ENCODE results near the gene TPCN1.

TPCN1 gene

DNA sequence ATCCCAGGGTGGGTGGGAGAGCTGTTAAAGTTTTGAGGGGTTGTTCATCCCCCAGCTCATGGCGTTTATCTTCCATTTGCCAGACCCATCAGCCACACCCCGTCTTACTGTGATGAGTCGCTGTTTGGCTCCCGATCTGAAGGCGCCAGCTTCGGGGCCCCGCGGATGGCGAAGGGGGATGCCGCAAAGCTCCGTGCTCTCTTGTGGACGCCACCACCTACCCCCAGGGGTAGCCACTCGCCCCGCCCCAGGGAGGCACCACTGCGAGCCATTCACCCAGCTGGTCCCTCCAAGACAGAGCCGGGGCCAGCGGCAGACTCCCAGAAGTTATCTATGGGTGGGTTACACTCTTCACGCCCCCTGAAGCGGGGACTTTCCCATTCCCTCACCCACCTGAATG is 30.0 kb upstream of the TPCN1 start:
- Histone ChIP-seq H3K9me3 (ENCODE audit: severe bottlenecking) (no peaks in the 10 kb centered on the region), H3K36me3 (peaks cover 34% of the 10 kb centered on the region), H3K27ac (peak overlapping the region; percentile 53), H3K4me3 (ENCODE audit: low read depth, low read length) (no peak overlapping the region), H3K27me3 (ENCODE audit: insufficient read depth, low read depth, severe bottlenecking) (no peaks in the 10 kb centered on the region)
- TF ChIP-seq CTCF (IDR thresholded peaks at IDR 0.05; ENCODE audit: low read depth, low read length): no peak
- DNase-seq: no peak

DNA sequence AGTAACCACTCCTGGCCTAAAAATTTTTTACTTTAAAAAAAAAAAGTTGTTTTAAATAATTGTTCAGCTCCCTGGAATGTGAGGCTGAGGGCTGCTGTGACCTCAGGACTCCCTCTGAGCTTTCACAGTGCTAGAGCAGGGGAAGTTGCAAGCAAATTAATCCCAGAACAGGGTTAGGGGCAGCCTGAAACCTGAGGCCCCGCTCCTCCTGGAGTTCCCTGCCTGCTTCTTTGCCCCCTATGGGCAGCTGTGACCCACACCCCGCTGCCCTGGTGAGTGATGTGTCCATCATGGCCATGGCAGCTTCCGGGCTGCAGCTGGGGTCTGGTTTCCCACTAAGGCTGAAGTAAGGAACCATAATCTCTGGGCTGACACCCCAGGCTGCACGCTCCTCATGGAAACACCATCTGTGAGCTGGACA is 26.3 kb upstream of the TPCN1 start:
- peak; percentile 71 for DNase-seq
- no peak overlapping the region for H3K4me3 ChIP-seq (ENCODE audit: low read depth, low read length)
- peaks cover 12% of the 10 kb centered on the region for H3K36me3 ChIP-seq
- peak overlapping the region; percentile 69 for H3K27ac ChIP-seq
- no peaks in the 10 kb centered on the region for H3K27me3 ChIP-seq (ENCODE audit: insufficient read depth, low read depth, severe bottlenecking)
- no peak for TF ChIP-seq CTCF (IDR thresholded peaks at IDR 0.05; ENCODE audit: low read depth, low read length)
- H3K9me3 ChIP-seq (ENCODE audit: severe bottlenecking): no peaks in the 10 kb centered on the region

GRCh38 chr12:113195598-113195997 is 25.7 kb upstream of the TPCN1 start:
- H3K27me3 ChIP-seq (ENCODE audit: insufficient read depth, low read depth, severe bottlenecking): no peaks in the 10 kb centered on the region
- H3K9me3 ChIP-seq (ENCODE audit: severe bottlenecking): no peaks in the 10 kb centered on the region
- peaks cover 9% of the 10 kb centered on the region for H3K36me3 ChIP-seq
- DNase-seq: no peak
- no peak overlapping the region for H3K4me3 ChIP-seq (ENCODE audit: low read depth, low read length)
- peak overlapping the region; percentile 69 for H3K27ac ChIP-seq
- TF ChIP-seq CTCF (IDR thresholded peaks at IDR 0.05; ENCODE audit: low read depth, low read length): no peak

- Histone ChIP-seq H3K4me3 (ENCODE audit: low read depth, low read length) (no peak overlapping the region), H3K27me3 (ENCODE audit: insufficient read depth, low read depth, severe bottlenecking) (no peaks in the 10 kb centered on the region), H3K36me3 (peaks cover 4% of the 10 kb centered on the region), H3K27ac (no peak overlapping the region), H3K9me3 (ENCODE audit: severe bottlenecking) (no peaks in the 10 kb centered on the region)
- TF ChIP-seq CTCF (IDR thresholded peaks at IDR 0.05; ENCODE audit: low read depth, low read length): no peak
- DNase-seq: no peak
These were observed 24.7 kb upstream of the TPCN1 start for GRCh38 chr12:113196582-113196981.

GRCh38 chr12:113196990-113197389 is 24.3 kb upstream of the TPCN1 start:
- peak; percentile 75 for DNase-seq
- no peak overlapping the region for H3K27ac ChIP-seq
- peak; percentile 75 for TF ChIP-seq CTCF (IDR thresholded peaks at IDR 0.05; ENCODE audit: low read depth, low read length)
- no peaks in the 10 kb centered on the region for H3K9me3 ChIP-seq (ENCODE audit: severe bottlenecking)
- no peaks in the 10 kb centered on the region for H3K27me3 ChIP-seq (ENCODE audit: insufficient read depth, low read depth, severe bottlenecking)
- H3K4me3 ChIP-seq (ENCODE audit: low read depth, low read length): no peak overlapping the region
- no peaks in the 10 kb centered on the region for H3K36me3 ChIP-seq

DNA sequence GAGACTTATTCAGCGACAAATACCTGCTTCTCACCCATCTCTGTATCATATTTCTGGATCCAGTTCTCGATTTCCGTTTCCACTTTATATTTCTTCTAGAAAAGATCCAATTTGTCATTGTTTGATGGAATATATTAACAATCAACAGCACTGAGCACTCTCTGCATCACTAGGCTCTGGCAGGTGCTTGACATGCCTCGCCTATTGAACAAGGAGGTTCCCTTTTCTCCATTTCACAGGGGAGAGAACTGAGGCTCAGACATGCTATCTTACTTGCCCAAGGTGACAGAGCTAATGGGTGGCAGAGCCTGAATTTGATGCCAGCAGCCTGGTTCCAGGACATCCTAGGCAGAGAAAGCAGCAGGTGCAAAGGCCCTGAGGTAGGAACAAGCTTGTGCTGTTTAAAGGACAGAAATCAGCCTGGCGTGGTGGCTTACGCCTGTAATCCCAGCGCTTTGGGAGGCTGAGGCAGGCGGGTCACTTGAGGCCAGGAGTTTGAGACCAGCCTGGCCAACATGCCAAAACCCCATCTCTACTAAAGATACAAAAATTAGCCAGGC is 23.7 kb upstream of the TPCN1 start:
- Histone ChIP-seq H3K27me3 (ENCODE audit: insufficient read depth, low read depth, severe bottlenecking) (no peaks in the 10 kb centered on the region), H3K27ac (no peak overlapping the region), H3K9me3 (ENCODE audit: severe bottlenecking) (no peaks in the 10 kb centered on the region), H3K36me3 (no peaks in the 10 kb centered on the region), H3K4me3 (ENCODE audit: low read depth, low read length) (no peak overlapping the region)
- TF ChIP-seq CTCF (IDR thresholded peaks at IDR 0.05; ENCODE audit: low read depth, low read length): no peak
- DNase-seq: no peak

Measured in WERI-Rb-1 (cell line).